ENCODE data around the gene KRTCAP2.
"Not testable (repeated sequence)": the region's sequence is repeated elsewhere in the genome, so short reads cannot be mapped to it uniquely, and the experiment has no call there.

KRTCAP2 gene

GRCh38 chr1:155199792-155200191 is 26.7 kb upstream of the KRTCAP2 start:
- DNase-seq (ENCODE audit: low spot score) = no peak

DNA sequence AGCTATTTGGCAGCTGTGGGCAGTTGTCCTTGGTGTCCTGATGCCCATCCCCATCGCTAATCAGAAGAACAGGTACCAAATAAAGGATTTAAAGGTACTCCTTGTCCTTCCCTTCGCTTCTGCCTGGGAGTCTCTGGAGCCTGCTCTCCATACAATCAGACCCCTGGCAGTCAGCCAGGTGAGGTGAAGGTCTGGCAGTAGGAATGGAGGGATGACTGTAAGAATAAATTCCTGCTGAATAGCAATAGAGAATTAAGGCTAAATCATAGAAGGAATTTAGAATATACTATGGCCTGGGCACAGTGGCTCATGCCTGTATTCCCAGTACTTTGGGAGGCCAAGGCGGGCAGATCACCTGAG is 25.4 kb upstream of the KRTCAP2 start:
- no peak for DNase-seq (ENCODE audit: low spot score)

- DNase-seq (ENCODE audit: low spot score) = no peak
Measured at GRCh38 chr1:155197901-155198546, 24.9 kb upstream of the KRTCAP2 start.

- DNase-seq (ENCODE audit: low spot score) = no peak
Measured at GRCh38 chr1:155196893-155197638, 24.0 kb upstream of the KRTCAP2 start.

DNA sequence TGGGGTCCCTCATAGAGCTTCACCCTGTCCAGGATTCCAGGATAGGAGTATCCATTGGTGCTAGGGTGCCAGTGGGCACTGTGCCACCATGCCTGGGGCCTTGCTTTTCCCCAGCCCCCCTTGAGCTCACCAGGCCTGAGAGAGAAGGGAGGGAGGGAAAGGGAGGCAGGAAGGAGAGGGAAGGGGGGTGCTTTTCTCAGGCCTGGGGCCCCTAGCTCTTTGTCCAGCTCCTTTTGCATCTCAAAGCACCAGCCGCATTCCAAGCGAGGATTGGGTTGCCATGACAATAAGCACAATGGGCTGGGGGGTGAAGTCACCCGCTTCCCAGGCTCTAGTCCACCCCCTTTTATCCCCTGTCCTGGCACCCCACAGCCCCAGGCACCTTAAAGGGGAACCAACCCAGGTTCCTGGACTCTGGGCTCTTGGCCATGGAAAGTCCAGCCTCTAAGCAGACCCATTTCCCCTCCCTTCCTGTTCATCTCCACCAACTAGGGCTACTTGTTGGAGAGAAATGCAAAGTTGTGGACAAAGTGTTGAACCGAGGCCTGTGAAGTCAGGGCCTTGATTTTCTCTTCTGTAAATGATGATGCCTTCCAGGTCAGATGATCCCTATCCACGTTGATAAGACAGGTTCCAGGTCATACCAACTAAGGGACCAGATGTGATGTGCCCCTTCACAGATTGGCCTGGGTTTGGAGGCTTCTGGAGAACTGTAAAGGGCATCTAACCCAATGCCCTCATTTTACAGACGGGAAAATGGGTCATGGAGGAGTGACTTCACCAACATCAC is 23.2 kb upstream of the KRTCAP2 start:
- DNase-seq (ENCODE audit: low spot score) = no peak

GRCh38 chr1:155195201-155196102 is 22.3 kb upstream of the KRTCAP2 start:
- DNase-seq (ENCODE audit: low spot score) = no peak

DNA sequence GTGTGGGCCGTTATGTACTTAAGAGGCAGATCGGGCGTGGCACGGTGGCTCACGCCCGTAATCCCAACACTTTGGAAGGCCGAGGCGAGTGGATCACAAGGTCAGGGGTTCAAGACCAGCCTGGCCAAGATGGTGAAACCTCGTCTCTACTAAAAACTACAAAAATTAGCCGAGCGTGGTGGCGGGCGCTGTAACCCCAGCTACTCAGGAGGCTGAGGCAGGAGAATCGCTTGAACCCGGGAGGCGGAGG is 20.8 kb upstream of the KRTCAP2 start:
- DNase-seq (ENCODE audit: low spot score) = not testable (repeated sequence)

GRCh38 chr1:155193275-155193990 is 20.3 kb upstream of the KRTCAP2 start:
- peak; percentile 87 for DNase-seq (ENCODE audit: low spot score)

DNA sequence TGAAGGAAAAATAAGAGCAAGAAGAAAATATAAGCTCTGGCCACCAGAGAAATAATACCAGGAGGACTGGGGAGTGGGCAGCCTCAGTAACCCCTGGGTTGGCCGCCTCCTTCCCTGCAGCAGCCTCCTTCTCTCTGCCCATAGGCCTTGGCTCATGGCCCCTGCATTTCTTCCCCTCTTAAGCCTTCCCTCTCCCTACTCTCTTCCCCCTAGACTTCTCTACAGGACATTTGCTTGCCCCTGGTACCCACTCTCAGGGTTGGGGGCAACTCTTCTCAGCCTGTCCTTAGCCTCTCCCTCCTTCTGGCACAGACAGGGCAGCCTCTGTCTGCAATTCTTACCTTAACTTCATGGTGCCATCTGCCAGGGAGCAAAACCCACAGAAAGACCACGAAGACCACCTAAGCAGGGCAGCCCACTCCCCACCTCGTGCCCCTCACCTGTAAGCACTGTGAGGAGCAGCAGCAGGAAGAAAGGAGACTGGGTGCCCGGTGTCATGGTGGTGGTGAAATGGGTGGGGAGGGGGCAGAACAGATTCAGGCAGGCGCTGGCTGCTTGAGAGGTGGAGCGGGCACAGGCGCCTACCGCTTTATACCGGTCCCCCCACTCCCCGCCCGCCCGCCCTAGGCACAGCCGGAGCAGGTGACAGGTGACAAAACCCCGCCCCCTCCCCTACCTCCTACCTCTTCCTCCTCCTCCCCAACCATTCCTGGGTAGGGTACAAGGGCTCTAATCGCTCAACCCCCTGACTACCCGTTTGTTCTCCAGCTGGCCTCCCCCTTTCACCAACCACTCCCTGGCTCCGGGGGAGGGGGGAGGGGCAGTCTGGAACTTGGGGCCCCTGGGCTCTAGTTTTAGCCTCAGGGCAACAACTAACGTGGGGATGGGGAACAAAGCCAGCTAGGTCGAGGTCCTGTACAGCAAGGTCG is 19.5 kb upstream of the KRTCAP2 start:
- DNase-seq (ENCODE audit: low spot score) = no peak

DNA sequence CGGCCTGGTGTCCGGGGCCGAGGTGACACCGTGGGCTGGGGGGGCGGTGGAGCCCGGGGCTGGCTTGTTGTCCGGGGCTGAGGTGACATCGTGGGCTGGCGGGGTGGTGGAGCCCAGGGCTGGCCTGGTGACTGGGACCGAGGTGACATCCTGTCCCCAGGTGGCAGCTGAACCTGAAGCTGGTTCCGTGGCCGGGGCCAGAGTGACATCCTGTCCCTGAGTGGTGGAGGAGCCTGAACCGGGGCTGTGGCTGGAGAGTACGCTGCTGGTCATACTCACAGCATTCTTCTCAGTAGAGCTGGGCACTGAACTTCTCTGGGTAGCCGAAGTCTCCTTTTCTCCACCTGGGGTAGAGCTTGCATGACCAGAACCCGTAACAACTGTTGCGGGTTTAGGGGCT is 18.8 kb upstream of the KRTCAP2 start:
- DNase-seq (ENCODE audit: low spot score) = no peak

DNA sequence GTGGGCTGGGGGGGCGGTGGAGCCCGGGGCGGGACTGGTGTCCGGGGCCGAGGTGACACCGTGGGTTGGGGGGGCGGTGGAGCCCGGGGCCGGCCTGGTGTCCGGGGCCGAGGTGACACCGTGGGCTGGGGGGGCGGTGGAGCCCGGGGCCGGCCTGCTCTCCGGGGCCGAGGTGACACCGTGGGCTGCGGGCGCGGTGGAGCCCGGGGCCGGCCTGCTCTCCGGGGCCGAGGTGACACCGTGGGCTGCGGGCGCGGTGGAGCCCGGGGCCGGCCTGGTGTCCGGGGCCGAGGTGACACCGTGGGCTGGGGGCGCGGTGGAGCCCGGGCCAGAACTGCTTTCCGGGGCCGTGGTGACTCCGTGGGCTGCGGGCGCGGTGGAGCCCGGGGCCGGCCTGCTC is 16.8 kb upstream of the KRTCAP2 start:
- DNase-seq (ENCODE audit: low spot score) = not testable (repeated sequence)

- DNase-seq (ENCODE audit: low spot score) = no peak
Measured at GRCh38 chr1:155188268-155188667, 15.2 kb upstream of the KRTCAP2 start.

GRCh38 chr1:155187456-155187891 is 14.4 kb upstream of the KRTCAP2 start:
- no peak for DNase-seq (ENCODE audit: low spot score)

- no peak for DNase-seq (ENCODE audit: low spot score)
Measured at GRCh38 chr1:155186794-155187455, 13.8 kb upstream of the KRTCAP2 start.

- DNase-seq (ENCODE audit: low spot score) = no peak
Measured at GRCh38 chr1:155186067-155186793, 13.1 kb upstream of the KRTCAP2 start.

DNA sequence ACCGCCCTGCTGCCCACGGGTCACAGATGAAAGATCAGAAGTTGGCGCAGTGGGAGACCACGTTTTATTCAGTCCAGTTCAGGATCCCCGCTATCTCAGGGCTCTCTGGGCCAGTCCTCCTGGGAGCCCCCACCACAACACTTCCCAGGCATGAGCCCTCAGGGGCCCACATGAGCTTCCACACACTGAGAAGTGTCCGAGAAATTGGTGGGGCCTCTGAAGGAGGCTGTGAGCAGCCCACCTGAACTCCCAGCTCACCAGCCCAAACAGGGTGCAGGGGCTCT is 12.6 kb upstream of the KRTCAP2 start:
- DNase-seq (ENCODE audit: low spot score) = no peak

DNA sequence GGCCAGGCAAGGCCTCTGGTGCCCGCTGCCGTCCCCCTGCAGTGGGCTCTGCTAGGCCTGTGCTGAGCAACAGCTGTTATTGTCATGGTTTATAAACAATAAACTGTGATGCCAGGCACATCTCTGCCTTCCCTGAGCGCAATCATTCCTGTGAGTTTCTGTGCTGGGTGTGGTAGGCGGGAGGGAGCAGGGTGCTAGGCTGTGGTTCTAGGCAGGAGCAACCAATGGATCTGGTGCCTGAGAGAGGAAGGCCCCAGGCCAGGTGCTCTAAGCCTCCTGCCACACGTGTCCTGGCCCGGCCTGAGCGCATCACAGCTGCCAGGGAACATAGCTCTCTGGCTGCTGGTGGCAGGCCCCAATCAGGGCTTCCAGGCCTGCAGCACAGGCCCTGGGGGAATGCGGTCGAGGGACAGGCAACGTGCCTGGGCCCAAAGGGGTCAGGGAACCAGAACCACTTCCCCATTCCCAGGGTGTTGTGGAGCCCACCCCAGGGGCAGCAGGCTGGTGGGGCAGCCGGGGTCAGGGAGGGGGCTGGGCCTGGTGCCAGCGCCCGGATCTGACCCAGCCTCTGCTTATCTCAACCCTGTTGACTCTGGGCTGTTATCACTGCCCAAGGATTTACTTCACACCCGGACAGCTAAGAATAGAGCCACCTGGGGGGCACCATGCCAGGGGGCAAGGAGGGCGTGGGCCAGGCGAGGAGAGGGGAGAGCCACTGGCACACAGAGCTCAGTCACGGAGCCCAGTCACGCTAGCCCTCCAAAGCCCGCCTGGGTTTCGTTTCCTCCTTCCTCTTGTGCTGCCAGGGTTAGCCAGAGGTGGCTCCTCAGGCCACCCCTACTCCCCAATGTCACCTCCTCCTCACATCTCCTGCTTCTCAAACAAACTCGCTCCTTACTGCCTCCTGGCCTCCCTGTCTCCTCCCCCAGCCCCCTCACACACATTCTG is 12.0 kb upstream of the KRTCAP2 start:
- peak; percentile 91 for DNase-seq (ENCODE audit: low spot score)

- DNase-seq (ENCODE audit: low spot score) = no peak
Measured at GRCh38 chr1:155184351-155184811, 11.3 kb upstream of the KRTCAP2 start.

Data from NAMALWA (cell line).